ENCODE measurements around the gene PIK3AP1. TPM values are rescaled to one million over a fixed set of nuclear protein-coding genes. Genes with fewer than 3 reads are reported as not detected.

Gene PIK3AP1
- total and polyA plus RNA-seq, 2 of the 13 experiments (the other 11 are each of a cell fraction or from before 2014, with no cell fraction given): 3.6 to 13.8 TPM

DNA sequence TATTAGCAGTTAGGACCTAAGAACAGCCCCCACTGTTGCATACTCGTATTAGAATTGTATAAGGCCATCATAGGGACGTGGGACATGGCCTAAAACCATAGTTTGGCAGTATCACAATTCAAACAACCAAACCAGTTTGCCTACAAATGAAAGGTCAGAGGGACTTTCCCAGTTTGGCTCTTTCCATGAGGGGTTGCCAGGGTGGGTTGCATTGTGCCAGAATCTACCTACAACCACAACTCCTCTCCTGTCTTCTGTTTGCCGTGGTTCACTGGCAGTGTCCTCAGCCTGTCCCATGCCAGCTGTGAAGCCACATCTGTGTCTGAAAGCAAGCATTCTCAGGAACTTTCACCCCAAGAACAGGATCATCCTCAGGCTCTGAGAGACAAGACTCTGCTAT, 44.5 kb downstream of the PIK3AP1 start (continued):
- TF ChIP-seq, protein P1, sequence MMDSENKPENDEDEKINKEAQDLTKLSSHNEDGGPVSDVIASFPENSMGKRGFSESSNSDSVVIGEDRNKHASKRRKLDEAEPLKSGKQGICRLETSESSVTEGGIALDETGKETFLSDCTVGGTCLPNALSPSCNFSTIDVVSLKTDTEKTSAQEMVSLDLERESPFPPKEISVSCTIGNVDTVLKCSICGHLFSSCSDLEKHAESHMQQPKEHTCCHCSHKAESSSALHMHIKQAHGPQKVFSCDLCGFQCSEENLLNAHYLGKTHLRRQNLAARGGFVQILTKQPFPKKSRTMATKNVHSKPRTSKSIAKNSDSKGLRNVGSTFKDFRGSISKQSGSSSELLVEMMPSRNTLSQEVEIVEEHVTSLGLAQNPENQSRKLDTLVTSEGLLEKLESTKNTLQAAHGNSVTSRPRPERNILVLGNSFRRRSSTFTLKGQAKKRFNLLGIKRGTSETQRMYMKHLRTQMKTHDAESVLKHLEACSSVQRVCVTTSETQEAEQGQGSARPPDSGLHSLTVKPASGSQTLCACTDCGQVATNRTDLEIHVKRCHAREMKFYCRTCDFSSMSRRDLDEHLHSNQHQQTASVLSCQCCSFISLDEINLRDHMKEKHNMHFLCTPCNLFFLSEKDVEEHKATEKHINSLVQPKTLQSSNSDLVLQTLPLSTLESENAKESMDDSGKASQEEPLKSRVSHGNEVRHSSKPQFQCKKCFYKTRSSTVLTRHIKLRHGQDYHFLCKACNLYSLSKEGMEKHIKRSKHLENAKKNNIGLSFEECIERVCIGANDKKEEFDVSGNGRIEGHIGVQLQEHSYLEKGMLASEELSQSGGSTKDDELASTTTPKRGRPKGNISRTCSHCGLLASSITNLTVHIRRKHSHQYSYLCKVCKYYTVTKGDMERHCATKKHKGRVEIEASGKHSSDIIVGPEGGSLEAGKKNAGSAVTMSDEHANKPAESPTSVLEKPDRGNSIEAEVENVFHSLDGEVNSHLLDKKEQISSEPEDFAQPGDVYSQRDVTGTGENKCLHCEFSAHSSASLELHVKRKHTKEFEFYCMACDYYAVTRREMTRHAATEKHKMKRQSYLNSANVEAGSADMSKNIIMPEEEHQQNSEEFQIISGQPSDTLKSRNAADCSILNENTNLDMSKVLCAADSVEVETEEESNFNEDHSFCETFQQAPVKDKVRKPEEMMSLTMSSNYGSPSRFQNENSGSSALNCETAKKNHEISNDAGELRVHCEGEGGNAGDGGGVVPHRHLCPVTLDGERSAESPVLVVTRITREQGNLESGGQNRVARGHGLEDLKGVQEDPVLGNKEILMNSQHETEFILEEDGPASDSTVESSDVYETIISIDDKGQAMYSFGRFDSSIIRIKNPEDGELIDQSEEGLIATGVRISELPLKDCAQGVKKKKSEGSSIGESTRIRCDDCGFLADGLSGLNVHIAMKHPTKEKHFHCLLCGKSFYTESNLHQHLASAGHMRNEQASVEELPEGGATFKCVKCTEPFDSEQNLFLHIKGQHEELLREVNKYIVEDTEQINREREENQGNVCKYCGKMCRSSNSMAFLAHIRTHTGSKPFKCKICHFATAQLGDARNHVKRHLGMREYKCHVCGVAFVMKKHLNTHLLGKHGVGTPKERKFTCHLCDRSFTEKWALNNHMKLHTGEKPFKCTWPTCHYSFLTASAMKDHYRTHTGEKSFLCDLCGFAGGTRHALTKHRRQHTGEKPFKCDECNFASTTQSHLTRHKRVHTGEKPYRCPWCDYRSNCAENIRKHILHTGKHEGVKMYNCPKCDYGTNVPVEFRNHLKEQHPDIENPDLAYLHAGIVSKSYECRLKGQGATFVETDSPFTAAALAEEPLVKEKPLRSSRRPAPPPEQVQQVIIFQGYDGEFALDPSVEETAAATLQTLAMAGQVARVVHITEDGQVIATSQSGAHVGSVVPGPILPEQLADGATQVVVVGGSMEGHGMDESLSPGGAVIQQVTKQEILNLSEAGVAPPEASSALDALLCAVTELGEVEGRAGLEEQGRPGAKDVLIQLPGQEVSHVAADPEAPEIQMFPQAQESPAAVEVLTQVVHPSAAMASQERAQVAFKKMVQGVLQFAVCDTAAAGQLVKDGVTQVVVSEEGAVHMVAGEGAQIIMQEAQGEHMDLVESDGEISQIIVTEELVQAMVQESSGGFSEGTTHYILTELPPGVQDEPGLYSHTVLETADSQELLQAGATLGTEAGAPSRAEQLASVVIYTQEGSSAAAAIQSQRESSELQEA (CRISPR knock-in tag; IDR thresholded peaks at IDR 0.05; ENCODE audit: not compliant biosample characterization): peak; percentile 13
- TF ChIP-seq ZFX (CRISPR knock-in tag; IDR thresholded peaks at IDR 0.05; ENCODE audit: low read depth) (no peak), MAZ (IDR thresholded peaks at IDR 0.05; ENCODE audit: borderline replicate concordance, low read depth, low read length) (no peak), MAZ (CRISPR knock-in tag; IDR thresholded peaks at IDR 0.05; ENCODE audit: low read depth) (no peak), BORCS8-MEF2B (CRISPR knock-in tag; IDR thresholded peaks at IDR 0.05) (0 out of 2 replicates have a peak, but pooled peaks have one; percentile 35), ZBTB38 (CRISPR knock-in tag; IDR thresholded peaks at IDR 0.05) (0 out of 2 replicates have a peak, but pooled peaks have one; percentile 37), KAT7 (CRISPR knock-in tag; IDR thresholded peaks at IDR 0.05; ENCODE audit: borderline replicate concordance) (no peak), FOXC1 (CRISPR knock-in tag; IDR thresholded peaks at IDR 0.05; ENCODE audit: borderline replicate concordance) (no peak), ZBTB8A (CRISPR knock-in tag; IDR thresholded peaks at IDR 0.05; ENCODE audit: borderline replicate concordance, low read depth) (no peak), ZNF614 (CRISPR knock-in tag; IDR thresholded peaks at IDR 0.05; ENCODE audit: borderline replicate concordance) (no peak), ZBTB20 (CRISPR knock-in tag; IDR thresholded peaks at IDR 0.05; ENCODE audit: borderline replicate concordance, low read depth) (no peak), HNF4G (IDR thresholded peaks at IDR 0.05; ENCODE audit: borderline replicate concordance, low read depth, low read length) (0 out of 2 replicates have a peak, but pooled peaks have one; percentile 15), HNF4G (CRISPR knock-in tag; IDR thresholded peaks at IDR 0.05; ENCODE audit: borderline replicate concordance, low read depth) (no peak), ZNF83 (CRISPR knock-in tag; IDR thresholded peaks at IDR 0.05; ENCODE audit: borderline replicate concordance) (no peak), SOX5 (CRISPR knock-in tag; IDR thresholded peaks at IDR 0.05; ENCODE audit: borderline replicate concordance) (no peak), TAF1 (CRISPR knock-in tag; IDR thresholded peaks at IDR 0.05) (0 out of 2 replicates have a peak, but pooled peaks have one; percentile 8), ZNF33B (CRISPR knock-in tag; IDR thresholded peaks at IDR 0.05) (no peak), KAT8 (CRISPR knock-in tag; IDR thresholded peaks at IDR 0.05) (no peak)
- TF ChIP-seq, protein P2, sequence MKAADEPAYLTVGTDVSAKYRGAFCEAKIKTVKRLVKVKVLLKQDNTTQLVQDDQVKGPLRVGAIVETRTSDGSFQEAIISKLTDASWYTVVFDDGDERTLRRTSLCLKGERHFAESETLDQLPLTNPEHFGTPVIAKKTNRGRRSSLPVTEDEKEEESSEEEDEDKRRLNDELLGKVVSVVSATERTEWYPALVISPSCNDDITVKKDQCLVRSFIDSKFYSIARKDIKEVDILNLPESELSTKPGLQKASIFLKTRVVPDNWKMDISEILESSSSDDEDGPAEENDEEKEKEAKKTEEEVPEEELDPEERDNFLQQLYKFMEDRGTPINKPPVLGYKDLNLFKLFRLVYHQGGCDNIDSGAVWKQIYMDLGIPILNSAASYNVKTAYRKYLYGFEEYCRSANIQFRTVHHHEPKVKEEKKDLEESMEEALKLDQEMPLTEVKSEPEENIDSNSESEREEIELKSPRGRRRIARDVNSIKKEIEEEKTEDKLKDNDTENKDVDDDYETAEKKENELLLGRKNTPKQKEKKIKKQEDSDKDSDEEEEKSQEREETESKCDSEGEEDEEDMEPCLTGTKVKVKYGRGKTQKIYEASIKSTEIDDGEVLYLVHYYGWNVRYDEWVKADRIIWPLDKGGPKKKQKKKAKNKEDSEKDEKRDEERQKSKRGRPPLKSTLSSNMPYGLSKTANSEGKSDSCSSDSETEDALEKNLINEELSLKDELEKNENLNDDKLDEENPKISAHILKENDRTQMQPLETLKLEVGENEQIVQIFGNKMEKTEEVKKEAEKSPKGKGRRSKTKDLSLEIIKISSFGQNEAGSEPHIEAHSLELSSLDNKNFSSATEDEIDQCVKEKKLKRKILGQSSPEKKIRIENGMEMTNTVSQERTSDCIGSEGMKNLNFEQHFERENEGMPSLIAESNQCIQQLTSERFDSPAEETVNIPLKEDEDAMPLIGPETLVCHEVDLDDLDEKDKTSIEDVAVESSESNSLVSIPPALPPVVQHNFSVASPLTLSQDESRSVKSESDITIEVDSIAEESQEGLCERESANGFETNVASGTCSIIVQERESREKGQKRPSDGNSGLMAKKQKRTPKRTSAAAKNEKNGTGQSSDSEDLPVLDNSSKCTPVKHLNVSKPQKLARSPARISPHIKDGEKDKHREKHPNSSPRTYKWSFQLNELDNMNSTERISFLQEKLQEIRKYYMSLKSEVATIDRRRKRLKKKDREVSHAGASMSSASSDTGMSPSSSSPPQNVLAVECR (CRISPR knock-in tag; IDR thresholded peaks at IDR 0.05; ENCODE audit: borderline replicate concordance): 0 out of 2 replicates have a peak, but pooled peaks have one; percentile 9
